Muscle of back (tissue), 11 donors: ENCODE measurements around the gene ZNF438. TPM values are rescaled to one million over a fixed set of nuclear protein-coding genes. Genes with fewer than 3 reads are reported as not detected.

ENCODE experiments used
- DNase-seq, 3 donors: peaks; one replicate each; pipeline versions ENCODE4 v3.0.0 to v3.0.0-alpha.2; 2013
- polyA plus RNA-seq, 10 donors: library from polyadenylated mRNA; unstranded; fragments of 120-200 nt; gene quantifications; one replicate each; pipeline ENCODE4 v1.2.1, GENCODE V29; 2013; ENCODE audit not compliant: insufficient read length in 10 of 10

Gene ZNF438
- polyA plus RNA-seq, 10 donors, result 9.9 to 19.7 (median 13.1) TPM

DNA sequence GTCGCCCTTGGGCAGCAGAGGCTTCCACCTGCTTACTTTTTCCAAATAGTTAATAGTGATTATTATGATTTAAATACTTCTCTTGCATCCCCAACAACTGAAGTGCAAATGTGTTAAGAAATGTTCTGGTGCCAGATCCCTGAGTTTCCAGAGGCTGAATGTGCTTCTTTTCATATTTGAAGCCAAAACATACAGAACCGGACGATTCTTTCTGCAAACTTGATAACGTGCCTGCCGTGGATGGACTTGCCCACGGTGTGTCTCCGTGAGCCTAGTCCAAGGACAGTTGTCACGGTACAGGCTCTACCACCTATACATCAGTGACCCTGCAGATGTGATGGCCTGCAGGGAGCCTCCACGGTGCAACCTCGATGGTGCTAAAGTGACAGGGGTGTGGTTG, 203.5 kb downstream of the ZNF438 start:
- DNase-seq, result peak in 1 of 3 donors; percentile 63

DNA sequence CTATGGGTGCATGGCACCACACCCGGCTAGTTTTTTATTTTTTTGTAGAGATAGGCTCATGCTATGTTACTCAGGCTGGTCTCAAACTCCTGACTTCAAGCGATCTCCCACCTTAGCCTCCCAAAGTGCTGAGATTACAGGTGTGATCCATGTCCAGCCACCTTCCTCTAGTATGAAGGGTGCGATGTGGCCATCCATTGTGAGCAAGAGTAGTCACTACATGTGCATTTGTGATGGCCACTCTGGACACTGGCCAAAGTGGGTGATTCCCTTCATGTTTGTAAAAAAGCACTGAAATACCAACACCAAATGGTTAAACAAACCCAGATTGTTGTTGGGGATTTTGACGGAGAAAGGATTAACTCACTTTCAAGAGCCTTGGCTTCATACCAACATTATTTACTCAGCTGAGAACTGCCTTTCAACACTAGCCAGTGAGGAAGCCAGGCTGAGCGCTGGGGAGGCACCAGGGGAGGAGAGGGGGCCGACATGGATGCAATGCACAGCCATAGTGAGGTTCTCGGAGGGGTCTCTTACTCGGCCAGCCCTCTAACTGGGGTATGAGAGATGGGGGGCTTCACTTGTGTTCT, 204.0 kb downstream of the ZNF438 start:
- peak in 1 of 3 donors; percentile 75 for DNase-seq

GRCh38 chr10:30826679-30827078, 205.0 kb downstream of the ZNF438 start:
- no peak for DNase-seq

DNA sequence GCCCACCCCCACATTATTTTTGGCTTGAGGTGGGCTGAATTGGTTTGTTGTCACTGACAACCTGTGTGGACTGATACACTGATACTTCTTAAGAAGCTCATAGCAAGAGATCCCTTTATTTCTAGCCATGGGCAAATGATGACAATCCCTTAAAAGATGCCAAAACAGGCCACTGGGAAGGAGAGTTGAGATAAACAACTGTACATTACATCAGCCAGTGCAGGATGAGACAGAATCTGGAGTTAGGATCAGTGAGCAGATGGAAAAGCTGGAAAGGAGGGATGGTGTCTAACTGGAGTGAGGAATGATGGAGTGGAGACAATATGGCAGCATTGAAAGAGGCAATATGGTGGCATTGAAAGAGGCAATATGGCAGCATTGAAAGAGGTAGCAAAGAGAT, 206.2 kb downstream of the ZNF438 start:
- DNase-seq, result no peak

GRCh38 chr10:30825022-30825421, 206.6 kb downstream of the ZNF438 start:
- DNase-seq, result no peak

DNA sequence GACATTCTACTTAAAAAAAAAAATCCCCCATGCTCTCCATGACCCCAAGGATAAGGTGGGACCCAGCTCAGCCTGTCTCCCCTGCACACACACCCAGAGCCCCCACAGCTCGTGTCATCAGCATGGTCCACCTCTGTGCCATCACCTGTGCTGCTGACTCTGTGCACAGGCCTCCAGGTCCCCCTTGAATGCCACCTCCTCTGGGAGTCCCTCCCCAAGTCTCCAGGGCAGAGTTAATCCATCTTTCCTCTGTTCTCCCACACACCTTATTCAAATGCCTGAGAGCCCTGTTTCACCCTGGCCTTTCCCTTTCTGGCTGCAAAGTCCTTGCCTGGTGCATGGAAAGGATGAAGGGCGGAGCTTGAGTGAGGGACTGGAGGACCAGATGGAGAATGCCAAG, 208.0 kb downstream of the ZNF438 start:
- peak in 1 of 3 donors; percentile 9 for DNase-seq

- no peak for DNase-seq
Observed at GRCh38 chr10:30822693-30823465, 208.8 kb downstream of the ZNF438 start.

- DNase-seq, result peak in 1 of 3 donors; percentile 56
Observed at GRCh38 chr10:30821994-30822692, 209.5 kb downstream of the ZNF438 start.

- DNase-seq, result no peak
Observed at GRCh38 chr10:30821261-30821993, 210.2 kb downstream of the ZNF438 start.

GRCh38 chr10:30820261-30820991, 211.2 kb downstream of the ZNF438 start:
- DNase-seq, result peak; percentile 73 to 88 (median 85)

- DNase-seq, result peak in 2 of 3 donors; percentile 67 to 78
Observed at GRCh38 chr10:30819341-30820181, 212.1 kb downstream of the ZNF438 start.

DNA sequence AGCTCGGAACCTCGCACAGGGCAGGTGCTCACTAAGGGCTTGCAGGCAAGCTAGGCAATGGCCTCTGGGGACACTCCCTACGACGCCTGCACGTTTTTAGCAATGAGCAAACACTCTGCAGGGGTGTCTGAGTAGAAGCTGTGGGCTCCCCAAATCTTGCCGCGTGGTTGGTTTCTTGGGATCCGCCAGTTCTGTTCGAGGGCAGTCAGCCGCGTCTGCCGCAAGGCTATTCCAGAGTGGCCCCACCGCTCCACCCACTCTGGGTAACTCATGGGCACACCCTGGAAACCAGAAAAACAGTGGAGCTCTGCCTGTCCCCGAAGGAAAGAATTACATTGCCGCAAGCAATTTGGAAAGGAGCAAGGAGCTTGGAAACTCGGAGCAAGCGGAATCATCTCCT, 212.8 kb downstream of the ZNF438 start:
- DNase-seq, result peak in 1 of 3 donors; percentile 67

DNA sequence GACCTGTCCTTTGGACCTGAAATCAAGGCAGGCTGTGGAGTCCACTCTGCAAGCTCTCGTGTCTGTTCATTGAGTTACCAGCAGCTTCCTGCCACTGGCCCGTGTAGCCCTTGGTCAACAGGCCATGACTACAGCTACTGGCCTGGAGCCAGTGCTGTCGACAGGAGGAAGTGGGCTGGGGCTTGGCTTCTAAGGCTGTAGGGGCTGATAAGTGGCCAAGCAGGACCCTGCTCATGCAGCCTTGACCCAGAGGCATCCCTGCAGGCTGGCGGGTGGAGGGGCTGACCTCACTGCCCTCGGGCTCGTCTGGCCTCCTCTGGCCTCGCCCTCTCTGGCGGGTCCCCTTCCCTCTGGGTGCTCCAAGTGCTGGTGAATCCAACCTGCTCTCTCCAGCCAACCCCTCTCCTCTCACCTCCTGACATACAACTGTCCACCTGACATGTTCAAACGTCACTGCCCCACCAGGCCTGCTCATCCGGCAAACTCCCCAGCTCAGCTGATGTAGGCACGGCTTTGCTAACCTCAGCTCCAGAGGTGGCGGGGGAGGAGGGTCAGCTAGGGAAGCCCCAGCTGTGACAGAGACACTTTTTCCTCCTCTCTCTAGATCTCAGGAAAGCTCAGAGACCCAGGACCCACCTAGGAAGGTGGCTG, 213.5 kb downstream of the ZNF438 start:
- DNase-seq, result peak in 1 of 3 donors; percentile 66

DNA sequence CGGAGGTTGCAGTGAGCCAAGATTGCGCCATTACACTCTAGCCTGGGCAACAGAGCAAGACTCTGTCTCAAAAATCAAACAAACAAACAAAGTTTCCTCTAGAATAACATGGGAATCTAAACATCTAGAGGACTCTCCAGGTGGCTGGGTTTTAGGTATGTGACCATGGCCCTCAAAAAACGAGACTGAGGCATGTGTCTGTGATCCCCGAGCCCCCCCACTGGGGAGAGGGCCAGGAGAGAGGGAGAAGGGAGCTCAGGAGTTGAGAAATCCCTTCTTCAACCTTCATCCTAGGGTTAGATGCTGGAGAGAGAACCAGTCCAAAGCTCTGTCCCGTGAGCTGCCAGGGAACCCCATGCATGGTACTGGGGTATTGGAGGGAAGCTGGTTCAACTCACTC, 214.1 kb downstream of the ZNF438 start:
- no peak for DNase-seq

DNA sequence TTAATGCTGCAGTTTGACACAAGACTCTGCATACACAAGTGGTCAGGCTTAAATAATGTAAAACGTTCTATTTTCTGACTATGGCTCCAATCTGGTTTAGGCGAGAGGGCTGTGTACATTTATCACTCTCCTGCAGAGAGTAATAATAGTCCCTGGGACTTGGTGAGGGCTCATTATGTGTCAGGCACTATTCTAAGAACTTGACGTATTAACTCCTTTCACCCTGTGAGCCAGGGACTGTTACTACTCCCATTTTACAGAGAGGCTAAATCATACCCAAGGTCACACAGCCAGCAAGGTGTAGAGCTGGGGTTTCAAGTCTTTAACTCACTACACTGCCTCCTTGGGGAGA, 214.9 kb downstream of the ZNF438 start:
- no peak for DNase-seq

DNA sequence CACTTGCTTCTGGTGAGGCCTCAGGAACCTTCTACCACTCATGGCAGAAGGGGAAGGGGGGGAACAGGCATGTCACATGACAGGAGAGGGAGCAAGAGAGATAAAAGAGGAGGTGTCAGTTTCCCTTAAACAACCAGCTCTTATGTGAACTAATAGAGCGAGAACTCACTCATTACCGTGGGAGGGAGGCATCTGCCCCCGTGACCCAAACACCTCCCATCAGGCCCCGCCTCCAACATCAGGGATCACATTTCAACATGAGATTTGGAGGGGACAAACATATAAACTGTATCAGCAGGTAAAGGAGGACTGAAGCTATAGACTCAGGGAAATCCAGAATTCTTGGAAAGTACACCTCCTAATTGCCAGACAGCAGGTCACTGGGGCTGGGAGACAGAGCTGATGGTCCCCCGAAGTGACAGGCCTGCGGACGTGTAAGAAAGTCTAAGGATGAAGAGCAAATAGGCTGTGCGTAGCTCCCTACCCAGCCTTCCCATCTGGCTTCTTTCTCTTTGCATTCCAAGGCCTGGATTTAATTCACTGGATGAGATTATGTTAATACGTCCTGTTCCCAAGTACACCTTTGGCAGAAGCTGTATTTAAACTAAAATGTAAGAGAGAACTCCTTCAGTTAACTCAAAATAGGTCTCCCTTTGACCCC, 215.4 kb downstream of the ZNF438 start:
- DNase-seq, result peak in 1 of 3 donors; percentile 61

DNA sequence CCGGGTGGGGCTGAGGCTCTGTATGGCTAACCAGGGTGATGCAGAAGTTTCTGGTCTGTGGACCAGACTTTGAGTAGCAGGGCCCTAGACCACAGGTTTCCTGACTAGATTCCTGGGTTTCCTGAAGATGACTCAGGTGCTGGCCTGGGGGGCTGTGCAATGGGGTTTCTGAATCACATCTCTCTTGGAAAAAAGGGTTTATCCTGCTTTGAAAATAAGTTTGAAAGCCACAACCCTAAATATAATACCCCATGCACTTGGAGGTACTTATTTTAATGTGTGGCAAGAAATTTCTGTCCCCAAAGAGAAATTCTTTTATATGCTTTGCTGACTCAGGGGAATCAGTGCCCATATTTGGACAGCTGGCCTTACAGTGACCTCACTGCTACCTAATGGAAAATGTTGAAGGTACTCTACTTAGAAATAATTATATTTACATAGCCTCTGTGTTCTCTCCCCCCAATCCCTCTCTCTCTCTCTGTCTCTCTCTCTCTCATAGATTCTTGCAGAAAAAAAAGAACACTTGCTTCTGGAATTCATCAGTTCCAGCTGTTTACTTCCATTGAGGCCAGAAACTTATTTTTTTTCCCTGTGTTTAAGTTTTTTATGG, 217.7 kb downstream of the ZNF438 start:
- peak in 2 of 3 donors; percentile 76 to 81 for DNase-seq

- peak; percentile 63 to 83 (median 64) for DNase-seq
Observed at GRCh38 chr10:30812018-30812851, 219.4 kb downstream of the ZNF438 start.
